Measurements from ENCODE around the gene LDLRAD4.

LDLRAD4 gene

DNA sequence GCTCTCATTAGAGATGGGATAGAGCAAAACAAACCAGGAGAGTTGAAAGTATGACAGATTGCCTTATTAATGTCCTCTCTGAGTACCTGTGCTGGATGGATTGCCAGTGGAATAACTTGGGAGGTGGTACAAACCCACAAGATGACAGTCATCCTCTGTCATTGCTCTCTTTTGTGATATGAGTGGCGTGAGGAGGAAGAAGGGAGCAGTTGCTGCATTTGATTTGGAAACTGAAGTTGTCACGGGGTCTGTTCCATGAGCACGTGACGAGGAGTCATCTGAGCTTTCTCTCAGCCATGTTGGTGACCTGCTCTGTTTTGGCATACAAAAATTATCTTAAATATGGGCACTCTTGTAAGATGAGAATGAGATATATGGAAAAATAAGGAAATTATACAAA, 302.9 kb downstream of the LDLRAD4 start:
- Histone ChIP-seq H3K79me2 (ENCODE audit: control insufficient read depth, insufficient read depth, low read length, unreplicated experiment) (no peaks in the 10 kb centered on the region), H3K4me3 (ENCODE audit: low read depth, low read length) (no peak overlapping the region), H3K36me3 (ENCODE audit: insufficient read depth, low read length) (no peaks in the 10 kb centered on the region), H3K27ac (ENCODE audit: low read depth, low read length) (no peak overlapping the region), H3K27me3 (ENCODE audit: insufficient read depth, low read length) (peaks cover 16% of the 10 kb centered on the region), H3K4me1 (ENCODE audit: control insufficient read depth, insufficient read depth, low read length, unreplicated experiment) (no peaks in the 10 kb centered on the region), H2AFZ (ENCODE audit: low read length, unreplicated experiment) (no peak overlapping the region)

GRCh38 chr18:13522256-13522655, 303.7 kb downstream of the LDLRAD4 start:
- no peaks in the 10 kb centered on the region for H3K79me2 ChIP-seq (ENCODE audit: control insufficient read depth, insufficient read depth, low read length, unreplicated experiment)
- H3K27ac ChIP-seq (ENCODE audit: low read depth, low read length): no peak overlapping the region
- no peaks in the 10 kb centered on the region for H3K4me1 ChIP-seq (ENCODE audit: control insufficient read depth, insufficient read depth, low read length, unreplicated experiment)
- H3K36me3 ChIP-seq (ENCODE audit: insufficient read depth, low read length): no peaks in the 10 kb centered on the region
- H3K27me3 ChIP-seq (ENCODE audit: insufficient read depth, low read length): peaks cover 16% of the 10 kb centered on the region
- H3K4me3 ChIP-seq (ENCODE audit: low read depth, low read length): no peak overlapping the region
- no peak overlapping the region for H2AFZ ChIP-seq (ENCODE audit: low read length, unreplicated experiment)

- Histone ChIP-seq H3K79me2 (ENCODE audit: control insufficient read depth, insufficient read depth, low read length, unreplicated experiment) (no peaks in the 10 kb centered on the region), H3K4me3 (ENCODE audit: low read depth, low read length) (no peak overlapping the region), H2AFZ (ENCODE audit: low read length, unreplicated experiment) (no peak overlapping the region), H3K27ac (ENCODE audit: low read depth, low read length) (no peak overlapping the region), H3K27me3 (ENCODE audit: insufficient read depth, low read length) (peaks cover 22% of the 10 kb centered on the region), H3K36me3 (ENCODE audit: insufficient read depth, low read length) (no peaks in the 10 kb centered on the region), H3K4me1 (ENCODE audit: control insufficient read depth, insufficient read depth, low read length, unreplicated experiment) (no peaks in the 10 kb centered on the region)
These were observed 304.5 kb downstream of the LDLRAD4 start for GRCh38 chr18:13522861-13523660.

DNA sequence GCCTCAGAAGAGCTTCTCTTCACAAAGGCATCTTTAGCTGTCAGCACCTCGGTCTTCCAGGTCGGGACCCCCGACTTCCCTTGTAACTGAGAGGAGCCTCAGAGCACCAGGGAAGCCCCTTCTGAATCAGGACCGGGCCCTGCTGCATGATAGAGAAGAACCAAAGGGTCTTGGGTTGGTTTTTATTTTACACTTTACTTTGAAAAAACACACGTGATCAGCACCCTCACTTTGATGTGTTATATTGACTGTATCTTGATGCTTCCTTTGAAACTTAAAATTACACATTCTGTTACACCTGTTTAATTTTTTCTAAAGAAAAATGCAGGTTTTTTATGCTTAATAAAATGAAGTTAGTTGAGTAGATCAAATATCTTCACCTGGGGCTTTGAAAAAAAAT, 305.5 kb downstream of the LDLRAD4 start:
- Histone ChIP-seq H3K27ac (ENCODE audit: low read depth, low read length) (no peak overlapping the region), H3K4me3 (ENCODE audit: low read depth, low read length) (no peak overlapping the region), H3K36me3 (ENCODE audit: insufficient read depth, low read length) (no peaks in the 10 kb centered on the region), H2AFZ (ENCODE audit: low read length, unreplicated experiment) (no peak overlapping the region), H3K4me1 (ENCODE audit: control insufficient read depth, insufficient read depth, low read length, unreplicated experiment) (no peaks in the 10 kb centered on the region), H3K27me3 (ENCODE audit: insufficient read depth, low read length) (peaks cover 26% of the 10 kb centered on the region), H3K79me2 (ENCODE audit: control insufficient read depth, insufficient read depth, low read length, unreplicated experiment) (no peaks in the 10 kb centered on the region)

- no peak overlapping the region for H3K4me3 ChIP-seq (ENCODE audit: low read depth, low read length)
- no peaks in the 10 kb centered on the region for H3K4me1 ChIP-seq (ENCODE audit: control insufficient read depth, insufficient read depth, low read length, unreplicated experiment)
These were observed 306.3 kb downstream of the LDLRAD4 start for GRCh38 chr18:13524811-13525210.

DNA sequence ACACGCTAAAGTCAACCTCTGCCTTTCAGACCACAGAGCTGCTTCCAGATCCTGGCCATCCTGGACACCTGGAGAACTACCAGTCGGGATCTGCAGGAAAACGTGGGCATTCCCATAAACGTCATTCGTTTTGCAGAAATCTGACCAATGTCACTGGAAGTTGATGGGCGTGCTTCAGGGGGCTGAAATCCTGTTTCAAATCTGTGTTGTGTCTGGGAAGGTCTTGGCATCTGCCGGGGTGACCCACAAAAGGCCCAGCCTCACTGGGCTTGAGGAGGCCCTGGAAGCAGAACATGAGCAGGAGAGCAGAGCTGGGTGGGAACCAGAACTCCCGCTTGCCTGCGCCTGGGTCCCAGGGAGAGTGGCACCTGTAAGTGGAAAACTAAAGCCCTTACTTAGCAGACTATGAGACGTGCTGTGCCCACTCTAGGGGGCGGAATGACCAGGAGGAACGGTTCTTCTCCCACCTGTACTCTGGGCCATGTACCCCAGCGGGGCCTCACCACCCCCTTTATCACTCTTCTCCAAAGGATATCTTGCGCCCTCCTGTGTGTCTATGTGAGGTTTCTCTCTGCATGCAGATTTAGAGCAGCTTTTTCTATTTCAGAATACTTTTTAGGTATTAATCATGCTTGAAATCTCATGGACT, 306.9 kb downstream of the LDLRAD4 start:
- Histone ChIP-seq H3K79me2 (ENCODE audit: control insufficient read depth, insufficient read depth, low read length, unreplicated experiment) (no peaks in the 10 kb centered on the region), H3K27ac (ENCODE audit: low read depth, low read length) (no peak overlapping the region), H3K27me3 (ENCODE audit: insufficient read depth, low read length) (peaks cover 37% of the 10 kb centered on the region), H3K4me3 (ENCODE audit: low read depth, low read length) (no peak overlapping the region), H2AFZ (ENCODE audit: low read length, unreplicated experiment) (no peak overlapping the region), H3K36me3 (ENCODE audit: insufficient read depth, low read length) (no peaks in the 10 kb centered on the region), H3K4me1 (ENCODE audit: control insufficient read depth, insufficient read depth, low read length, unreplicated experiment) (no peaks in the 10 kb centered on the region)

More at GRCh38 chr18:13524811-13525210, 306.3 kb downstream of the LDLRAD4 start:
- Histone ChIP-seq H3K79me2 (ENCODE audit: control insufficient read depth, insufficient read depth, low read length, unreplicated experiment) (no peaks in the 10 kb centered on the region), H3K36me3 (ENCODE audit: insufficient read depth, low read length) (no peaks in the 10 kb centered on the region), H3K27me3 (ENCODE audit: insufficient read depth, low read length) (peaks cover 33% of the 10 kb centered on the region), H3K27ac (ENCODE audit: low read depth, low read length) (no peak overlapping the region), H2AFZ (ENCODE audit: low read length, unreplicated experiment) (no peak overlapping the region)

- H3K27ac ChIP-seq (ENCODE audit: low read depth, low read length): no peak overlapping the region
- H3K36me3 ChIP-seq (ENCODE audit: insufficient read depth, low read length): no peaks in the 10 kb centered on the region
- no peaks in the 10 kb centered on the region for H3K4me1 ChIP-seq (ENCODE audit: control insufficient read depth, insufficient read depth, low read length, unreplicated experiment)
- no peak overlapping the region for H3K4me3 ChIP-seq (ENCODE audit: low read depth, low read length)
- H3K27me3 ChIP-seq (ENCODE audit: insufficient read depth, low read length): peaks cover 37% of the 10 kb centered on the region
- no peaks in the 10 kb centered on the region for H3K79me2 ChIP-seq (ENCODE audit: control insufficient read depth, insufficient read depth, low read length, unreplicated experiment)
- H2AFZ ChIP-seq (ENCODE audit: low read length, unreplicated experiment): no peak overlapping the region
These were observed 308.0 kb downstream of the LDLRAD4 start for GRCh38 chr18:13526519-13526918.

DNA sequence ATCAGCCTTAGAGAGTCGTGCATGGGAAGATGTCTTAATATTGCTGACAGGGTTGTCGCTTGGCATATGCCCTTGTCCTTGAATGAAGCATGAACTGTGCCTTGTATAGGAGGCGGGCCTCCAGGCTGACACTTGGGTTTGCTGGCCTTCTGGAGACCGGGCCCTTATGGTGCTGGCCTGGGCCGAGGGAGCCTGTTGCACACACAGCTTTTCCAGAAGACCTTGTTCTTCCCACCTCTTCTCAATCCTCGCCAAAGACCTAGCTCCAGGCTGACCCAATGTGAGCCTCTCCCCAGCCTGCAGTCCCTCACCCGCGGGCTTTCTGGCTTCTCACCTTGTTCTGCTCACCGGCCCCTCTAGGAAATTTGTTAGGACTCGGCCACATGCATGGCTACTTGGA, 308.7 kb downstream of the LDLRAD4 start:
- no peaks in the 10 kb centered on the region for H3K4me1 ChIP-seq (ENCODE audit: control insufficient read depth, insufficient read depth, low read length, unreplicated experiment)
- H3K4me3 ChIP-seq (ENCODE audit: low read depth, low read length): no peak overlapping the region
- peaks cover 35% of the 10 kb centered on the region for H3K27me3 ChIP-seq (ENCODE audit: insufficient read depth, low read length)
- no peak overlapping the region for H3K27ac ChIP-seq (ENCODE audit: low read depth, low read length)
- H3K79me2 ChIP-seq (ENCODE audit: control insufficient read depth, insufficient read depth, low read length, unreplicated experiment): no peaks in the 10 kb centered on the region
- H2AFZ ChIP-seq (ENCODE audit: low read length, unreplicated experiment): no peak overlapping the region
- no peaks in the 10 kb centered on the region for H3K36me3 ChIP-seq (ENCODE audit: insufficient read depth, low read length)

GRCh38 chr18:13527730-13528129, 309.2 kb downstream of the LDLRAD4 start:
- no peaks in the 10 kb centered on the region for H3K79me2 ChIP-seq (ENCODE audit: control insufficient read depth, insufficient read depth, low read length, unreplicated experiment)
- H3K4me3 ChIP-seq (ENCODE audit: low read depth, low read length): no peak overlapping the region
- H3K36me3 ChIP-seq (ENCODE audit: insufficient read depth, low read length): no peaks in the 10 kb centered on the region
- no peaks in the 10 kb centered on the region for H3K4me1 ChIP-seq (ENCODE audit: control insufficient read depth, insufficient read depth, low read length, unreplicated experiment)
- peaks cover 32% of the 10 kb centered on the region for H3K27me3 ChIP-seq (ENCODE audit: insufficient read depth, low read length)
- H3K27ac ChIP-seq (ENCODE audit: low read depth, low read length): no peak overlapping the region
- no peak overlapping the region for H2AFZ ChIP-seq (ENCODE audit: low read length, unreplicated experiment)

DNA sequence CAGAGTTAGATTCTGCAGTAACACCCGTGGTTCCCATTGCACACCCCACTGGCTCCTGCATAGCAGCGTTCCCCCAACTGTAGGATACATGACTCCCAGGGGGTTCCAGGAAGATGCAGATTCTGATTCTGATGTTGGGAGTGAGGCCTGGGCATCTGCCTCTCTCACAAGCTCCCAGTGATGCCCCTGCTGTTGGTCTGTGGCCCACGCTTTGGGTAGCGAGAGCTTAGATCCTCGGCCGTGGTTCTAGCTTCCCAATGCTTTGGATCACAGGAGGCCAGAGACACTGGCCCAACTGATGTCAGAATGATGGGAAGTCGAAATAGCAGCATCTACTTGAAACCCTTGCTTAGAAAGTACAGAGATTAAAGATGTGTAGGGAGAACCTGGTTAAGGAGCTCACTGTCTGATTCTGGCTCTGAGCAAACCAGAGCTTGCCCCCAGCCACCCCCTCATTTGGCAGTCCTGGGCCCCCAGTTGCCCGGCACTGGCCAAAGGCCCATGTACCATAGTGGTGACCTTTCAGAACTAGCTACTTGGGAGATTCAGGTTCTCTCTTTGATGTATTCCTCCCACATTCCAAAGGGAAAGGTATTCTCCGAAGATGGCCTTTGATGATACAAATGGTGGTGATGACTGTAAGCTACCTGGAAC, 310.3 kb downstream of the LDLRAD4 start:
- Histone ChIP-seq H3K36me3 (ENCODE audit: insufficient read depth, low read length) (no peaks in the 10 kb centered on the region), H3K4me1 (ENCODE audit: control insufficient read depth, insufficient read depth, low read length, unreplicated experiment) (no peaks in the 10 kb centered on the region)

More for the DNA sequence above, 310.3 kb downstream of the LDLRAD4 start:
- Histone ChIP-seq H2AFZ (ENCODE audit: low read length, unreplicated experiment) (no peak overlapping the region), H3K79me2 (ENCODE audit: control insufficient read depth, insufficient read depth, low read length, unreplicated experiment) (no peaks in the 10 kb centered on the region), H3K27ac (ENCODE audit: low read depth, low read length) (no peak overlapping the region), H3K4me3 (ENCODE audit: low read depth, low read length) (no peak overlapping the region), H3K27me3 (ENCODE audit: insufficient read depth, low read length) (peaks cover 43% of the 10 kb centered on the region)
